Measurements from ENCODE around the gene SEMA3B.

Gene SEMA3B

DNA sequence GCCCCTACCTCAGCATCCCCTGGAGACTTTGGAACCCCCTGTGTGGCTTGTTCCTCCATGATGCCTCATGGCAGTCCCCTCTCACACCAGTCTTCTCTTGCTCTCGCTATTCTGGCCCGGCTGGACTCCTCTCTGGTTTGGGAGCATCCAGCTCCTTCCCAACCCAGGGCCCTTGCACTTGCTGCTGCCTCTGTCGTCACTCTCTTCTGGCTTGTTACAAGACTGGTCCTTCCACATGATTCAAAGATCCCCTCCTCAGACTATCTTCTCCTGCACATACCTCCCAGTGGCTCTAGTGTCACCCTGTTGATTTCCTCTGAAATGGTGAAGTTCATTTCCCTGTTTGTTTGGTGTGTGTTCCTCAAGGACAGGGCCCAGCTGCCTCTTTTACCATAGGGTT is 39.5 kb upstream of the SEMA3B start:
- FAIRE-seq (no peak), DNase-seq (ENCODE audit: insufficient read length, low spot score) (no peak)
- TF ChIP-seq SPI1 (IDR thresholded peaks at IDR 0.05; ENCODE audit: low read depth, low read length): no peak
- no peak for TF ChIP-seq POU2F2 (IDR thresholded peaks at IDR 0.05; ENCODE audit: low read depth, low read length)
- TF ChIP-seq PAX5 (IDR thresholded peaks at IDR 0.05; ENCODE audit: insufficient read depth, low read length, severe bottlenecking): no peak
- no peak for TF ChIP-seq POLR2A (IDR thresholded peaks at IDR 0.05; ENCODE audit: low read depth, low read length)
- no peak for TF ChIP-seq POLR2AphosphoS5 (IDR thresholded peaks at IDR 0.05; ENCODE audit: low read depth, low read length)
- TF ChIP-seq TAF1 (IDR thresholded peaks at IDR 0.05; ENCODE audit: low read depth, low read length): no peak

DNA sequence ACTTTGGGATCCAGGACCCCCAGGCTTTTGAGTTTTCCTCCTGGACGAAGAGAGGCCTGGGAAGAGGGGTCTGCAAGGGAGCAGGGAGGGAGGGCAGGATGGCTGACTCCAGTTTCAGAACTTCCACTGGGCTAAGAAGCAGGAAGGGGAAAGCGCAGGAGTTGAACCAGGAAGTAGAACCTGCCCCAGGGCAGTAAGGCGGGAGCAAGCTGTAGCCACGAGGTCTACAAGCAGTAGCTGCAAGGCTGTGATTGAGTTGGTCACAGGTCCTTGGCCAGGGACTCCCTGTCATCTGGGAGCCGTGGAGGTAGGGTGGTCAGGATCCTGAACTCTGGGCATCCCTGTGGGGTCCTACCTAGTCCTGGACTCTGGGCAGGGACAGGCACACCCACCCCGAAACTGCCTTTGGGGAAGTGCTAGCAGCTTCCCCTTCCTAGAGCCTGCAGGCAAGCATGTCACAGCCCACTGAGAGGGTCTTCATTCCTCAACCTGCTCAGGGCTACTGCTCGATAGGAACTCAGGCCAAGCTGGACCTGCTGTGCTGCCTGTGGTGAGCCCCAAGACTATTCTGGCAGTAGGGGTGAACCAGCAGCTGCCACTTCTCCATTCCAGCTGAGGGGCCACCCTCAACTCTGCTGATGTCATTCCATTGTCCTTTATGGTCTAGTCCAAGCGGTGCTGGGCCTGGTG is 38.7 kb upstream of the SEMA3B start:
- TF ChIP-seq POLR2AphosphoS5 (IDR thresholded peaks at IDR 0.05; ENCODE audit: low read depth, low read length): no peak
- TF ChIP-seq SPI1 (IDR thresholded peaks at IDR 0.05; ENCODE audit: low read depth, low read length): peak; percentile 48
- FAIRE-seq: no peak
- DNase-seq (ENCODE audit: insufficient read length, low spot score): no peak

DNA sequence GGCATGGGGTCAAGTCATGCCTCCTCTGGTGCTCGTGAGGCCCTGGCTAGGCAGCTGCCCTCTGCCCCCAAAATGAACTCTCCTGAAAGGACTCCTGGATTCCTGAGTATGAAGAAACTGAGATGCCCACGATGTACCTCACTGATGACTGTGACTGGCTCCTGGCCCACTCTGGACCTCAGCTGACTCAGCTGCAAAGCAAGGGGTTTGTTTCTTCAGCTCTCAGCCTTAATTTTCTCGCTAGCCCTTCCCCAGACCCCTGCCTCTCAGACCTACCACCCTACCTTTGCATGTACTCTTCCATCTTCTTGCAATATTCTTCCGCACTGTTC is 38.2 kb upstream of the SEMA3B start:
- DNase-seq (ENCODE audit: insufficient read length, low spot score): no peak
- TF ChIP-seq SPI1 (IDR thresholded peaks at IDR 0.05; ENCODE audit: low read depth, low read length): no peak
- TF ChIP-seq TAF1 (IDR thresholded peaks at IDR 0.05; ENCODE audit: low read depth, low read length): no peak
- no peak for TF ChIP-seq POLR2A (IDR thresholded peaks at IDR 0.05; ENCODE audit: low read depth, low read length)
- TF ChIP-seq POU2F2 (IDR thresholded peaks at IDR 0.05; ENCODE audit: low read depth, low read length): no peak
- no peak for TF ChIP-seq PAX5 (IDR thresholded peaks at IDR 0.05; ENCODE audit: insufficient read depth, low read length, severe bottlenecking)
- no peak for TF ChIP-seq POLR2AphosphoS5 (IDR thresholded peaks at IDR 0.05; ENCODE audit: low read depth, low read length)
- FAIRE-seq: no peak

DNA sequence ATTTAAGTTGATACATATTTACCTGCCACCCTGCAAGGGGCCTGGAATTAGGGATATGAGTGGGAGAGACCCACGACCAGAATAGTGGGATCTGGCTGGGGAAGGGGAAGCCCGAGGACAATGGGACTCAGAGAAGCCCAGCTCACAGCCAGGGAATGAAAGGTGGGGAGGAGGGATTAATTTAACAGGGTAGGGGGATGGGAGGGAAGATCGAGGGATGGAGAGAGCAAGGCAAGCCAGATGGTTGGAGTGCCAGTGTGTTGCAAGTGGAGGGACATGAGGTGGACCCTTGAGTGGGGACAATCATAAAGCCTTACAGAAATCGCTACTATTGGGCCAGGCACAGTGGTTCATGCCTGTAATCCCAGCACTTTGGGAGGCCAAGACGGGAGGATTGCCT is 37.4 kb upstream of the SEMA3B start:
- TF ChIP-seq TAF1 (IDR thresholded peaks at IDR 0.05; ENCODE audit: low read depth, low read length) (no peak), POLR2A (IDR thresholded peaks at IDR 0.05; ENCODE audit: low read depth, low read length) (no peak), POU2F2 (IDR thresholded peaks at IDR 0.05; ENCODE audit: low read depth, low read length) (no peak), PAX5 (IDR thresholded peaks at IDR 0.05; ENCODE audit: insufficient read depth, low read length, severe bottlenecking) (no peak), POLR2AphosphoS5 (IDR thresholded peaks at IDR 0.05; ENCODE audit: low read depth, low read length) (no peak), SPI1 (IDR thresholded peaks at IDR 0.05; ENCODE audit: low read depth, low read length) (no peak)
- DNase-seq (ENCODE audit: insufficient read length, low spot score): no peak
- no peak for FAIRE-seq

DNA sequence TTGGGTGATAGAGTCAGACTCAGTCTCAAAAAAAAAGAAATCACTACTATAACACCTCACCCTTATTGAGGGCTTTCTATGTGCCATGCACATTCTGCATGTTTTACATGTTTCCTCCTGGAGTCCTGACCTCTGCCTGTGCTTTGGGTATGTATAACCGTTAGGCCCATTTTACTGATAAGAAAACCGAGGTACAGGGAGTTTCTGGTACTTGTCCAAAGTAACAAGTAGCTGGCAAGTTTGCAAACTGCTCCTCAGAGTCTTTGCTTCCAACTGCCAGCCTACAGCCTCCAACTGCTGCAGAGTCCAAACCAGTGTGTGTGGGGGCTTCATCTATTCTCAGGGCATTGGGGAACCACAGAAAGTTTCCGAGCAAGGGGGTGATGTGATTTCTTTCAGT is 36.6 kb upstream of the SEMA3B start:
- DNase-seq (ENCODE audit: insufficient read length, low spot score) (no peak), FAIRE-seq (no peak)
- TF ChIP-seq POLR2A (IDR thresholded peaks at IDR 0.05; ENCODE audit: low read depth, low read length) (no peak), POLR2AphosphoS5 (IDR thresholded peaks at IDR 0.05; ENCODE audit: low read depth, low read length) (no peak), PAX5 (IDR thresholded peaks at IDR 0.05; ENCODE audit: insufficient read depth, low read length, severe bottlenecking) (no peak), POU2F2 (IDR thresholded peaks at IDR 0.05; ENCODE audit: low read depth, low read length) (no peak), SPI1 (IDR thresholded peaks at IDR 0.05; ENCODE audit: low read depth, low read length) (no peak), TAF1 (IDR thresholded peaks at IDR 0.05; ENCODE audit: low read depth, low read length) (no peak)

DNA sequence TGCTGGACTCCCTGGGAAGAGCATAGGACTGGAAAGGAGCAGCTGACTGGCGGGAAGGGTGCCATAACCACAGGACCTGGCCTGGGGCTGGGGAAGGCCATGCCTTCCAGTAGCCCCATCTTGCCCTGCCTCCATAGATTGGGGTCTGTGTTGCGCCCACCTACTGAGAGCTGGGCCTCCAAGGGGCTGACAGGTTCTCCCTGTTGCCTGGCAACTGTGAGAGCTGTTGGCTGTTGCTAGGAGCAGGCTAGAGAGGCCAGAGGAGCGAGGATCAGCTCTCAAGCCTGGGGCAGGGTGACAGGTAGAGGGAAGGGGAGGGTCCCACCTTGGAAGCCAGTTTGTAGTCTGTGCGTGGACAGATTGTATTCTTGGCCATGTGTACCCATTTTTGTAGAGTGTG is 35.8 kb upstream of the SEMA3B start:
- TF ChIP-seq POLR2AphosphoS5 (IDR thresholded peaks at IDR 0.05; ENCODE audit: low read depth, low read length) (no peak), SPI1 (IDR thresholded peaks at IDR 0.05; ENCODE audit: low read depth, low read length) (no peak), POLR2A (IDR thresholded peaks at IDR 0.05; ENCODE audit: low read depth, low read length) (no peak), POU2F2 (IDR thresholded peaks at IDR 0.05; ENCODE audit: low read depth, low read length) (no peak), PAX5 (IDR thresholded peaks at IDR 0.05; ENCODE audit: insufficient read depth, low read length, severe bottlenecking) (no peak), TAF1 (IDR thresholded peaks at IDR 0.05; ENCODE audit: low read depth, low read length) (no peak)
- no peak for FAIRE-seq
- DNase-seq (ENCODE audit: insufficient read length, low spot score): no peak

DNA sequence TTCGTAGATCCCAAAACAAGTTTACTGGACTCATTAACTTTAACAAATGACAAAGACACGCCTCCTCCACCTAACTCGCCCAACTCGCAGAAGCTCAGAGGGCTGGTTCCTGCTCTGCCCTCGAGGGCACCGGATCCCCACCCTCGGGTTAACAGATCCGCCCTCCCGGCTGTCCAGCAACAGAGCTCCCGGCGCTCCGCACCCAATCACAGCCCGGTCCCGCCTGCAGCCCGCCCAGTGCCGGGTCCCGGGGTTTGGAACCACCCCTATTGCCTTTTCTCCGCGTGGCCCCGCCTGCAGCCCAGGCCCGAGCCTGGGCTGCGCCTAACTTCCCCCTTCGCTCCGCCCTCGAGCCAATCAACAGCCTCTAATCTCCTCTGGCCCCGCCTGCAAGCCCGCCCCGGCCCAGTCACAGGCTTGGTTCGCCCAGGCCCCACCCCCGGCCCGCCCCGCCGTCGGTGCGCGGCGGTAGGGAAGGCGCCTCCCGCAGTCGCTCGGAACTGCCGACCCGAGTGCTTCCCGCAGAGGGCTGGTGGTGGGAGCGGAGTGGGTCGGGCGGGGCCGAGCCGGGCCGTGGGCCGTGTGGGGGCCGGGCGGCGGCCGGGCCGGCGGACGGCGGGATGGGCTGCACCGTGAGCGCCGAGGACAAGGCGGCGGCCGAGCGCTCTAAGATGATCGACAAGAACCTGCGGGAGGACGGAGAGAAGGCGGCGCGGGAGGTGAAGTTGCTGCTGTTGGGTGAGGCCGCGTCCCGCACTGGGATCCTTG is 33.0 kb upstream of the SEMA3B start, which contains the start of gene GNAI2:
Gene GNAI2 (plus strand): TSS at position 489 of the 768 bp plus-strand sequence. CDS start 132 bp downstream, at position 621.
- TF ChIP-seq POLR2A (IDR thresholded peaks at IDR 0.05; ENCODE audit: low read depth, low read length): peak; percentile 85
- peak; percentile 77; the same call in 1 of the 2 replicates for TF ChIP-seq POLR2AphosphoS5 (IDR thresholded peaks at IDR 0.05; ENCODE audit: low read depth, low read length)
- TF ChIP-seq PAX5 (IDR thresholded peaks at IDR 0.05; ENCODE audit: insufficient read depth, low read length, severe bottlenecking): no peak
- peak; percentile 91 for TF ChIP-seq TAF1 (IDR thresholded peaks at IDR 0.05; ENCODE audit: low read depth, low read length)
- DNase-seq (ENCODE audit: insufficient read length, low spot score) (peak; percentile 98), FAIRE-seq (peak; percentile 99)

DNA sequence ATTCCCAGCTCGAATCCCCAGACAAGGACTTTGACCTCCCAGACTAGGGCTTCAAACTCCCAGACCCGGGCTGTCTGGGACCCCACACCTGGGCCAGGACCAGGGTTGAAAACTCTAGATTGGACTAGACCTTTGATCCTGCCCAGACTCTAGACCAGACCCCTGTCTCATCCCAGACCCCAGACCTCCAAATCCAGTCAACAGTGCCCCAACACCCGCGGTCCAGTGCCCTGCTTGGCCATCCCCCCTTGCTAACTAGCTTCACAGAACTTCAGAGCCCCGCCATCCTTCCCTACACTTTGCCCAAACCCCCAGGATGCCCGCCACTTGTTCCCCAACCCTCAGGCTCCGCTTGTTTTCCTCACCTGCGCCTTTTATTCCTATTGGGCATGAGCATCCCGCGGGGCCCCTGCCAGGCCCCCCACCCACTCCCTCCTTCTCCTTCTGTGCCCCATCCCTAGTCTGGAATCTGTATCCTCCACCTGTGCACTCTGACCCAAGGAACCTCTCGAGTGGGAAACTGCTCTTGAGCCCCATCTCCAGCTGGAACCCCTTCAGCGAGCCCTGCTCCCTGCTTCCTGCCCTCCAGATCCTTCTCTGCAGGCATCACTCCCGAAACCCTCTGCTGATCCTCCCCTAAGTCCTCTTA is 32.3 kb upstream of the SEMA3B start:
- FAIRE-seq: peak; percentile 5
- TF ChIP-seq SPI1 (IDR thresholded peaks at IDR 0.05; ENCODE audit: low read depth, low read length) (no peak), POLR2AphosphoS5 (IDR thresholded peaks at IDR 0.05; ENCODE audit: low read depth, low read length) (no peak), TAF1 (IDR thresholded peaks at IDR 0.05; ENCODE audit: low read depth, low read length) (no peak), POU2F2 (IDR thresholded peaks at IDR 0.05; ENCODE audit: low read depth, low read length) (no peak), POLR2A (IDR thresholded peaks at IDR 0.05; ENCODE audit: low read depth, low read length) (no peak)

DNA sequence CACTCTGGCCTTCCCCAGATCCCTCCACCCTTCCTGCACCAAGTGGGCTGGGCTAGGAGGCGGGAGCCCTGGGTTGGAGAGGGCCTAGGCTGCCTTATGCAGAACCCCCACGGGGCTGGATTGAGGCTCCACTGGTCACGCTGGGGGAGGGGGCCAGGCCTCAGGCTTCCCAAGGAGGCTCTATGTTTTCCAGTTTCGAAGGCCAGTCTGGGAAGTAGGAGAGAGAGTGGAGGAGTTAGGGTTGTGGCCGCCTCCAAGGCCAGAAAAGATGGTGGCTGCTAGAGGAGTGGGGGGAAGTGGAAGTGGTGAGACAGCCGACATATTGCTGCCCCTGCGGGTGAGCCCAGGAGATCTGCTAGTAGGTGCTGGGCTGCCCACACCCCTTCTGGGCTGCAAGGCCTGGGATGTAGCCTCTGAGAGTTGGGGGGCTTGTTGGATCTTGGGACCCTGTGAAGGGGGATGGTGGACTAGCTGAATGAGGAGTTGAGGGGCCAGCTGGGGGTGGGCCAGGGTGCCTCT is 31.8 kb upstream of the SEMA3B start:
- no peak for DNase-seq (ENCODE audit: insufficient read length, low spot score)
- FAIRE-seq: peak; percentile 57

More for the DNA sequence above, 32.3 kb upstream of the SEMA3B start:
- DNase-seq (ENCODE audit: insufficient read length, low spot score): no peak

More for the DNA sequence above, 31.8 kb upstream of the SEMA3B start:
- TF ChIP-seq POLR2AphosphoS5 (IDR thresholded peaks at IDR 0.05; ENCODE audit: low read depth, low read length) (no peak), SPI1 (IDR thresholded peaks at IDR 0.05; ENCODE audit: low read depth, low read length) (peak; percentile 70), PAX5 (IDR thresholded peaks at IDR 0.05; ENCODE audit: insufficient read depth, low read length, severe bottlenecking) (no peak)
